Trophoblast cell (in vitro differentiated cells and primary cell): ENCODE measurements around the gene KIF19.

Experiments used
- DNase-seq, 2 donors: peaks; one replicate each; pipeline ENCODE4 v3.0.0-alpha.2; 2016
- H2AFZ ChIP-seq: 2 replicates; pipeline ENCODE4 v1.6.1; 2013; ENCODE audit warnings: low read length, moderate library complexity, mild to moderate bottlenecking; ENCODE audit not compliant: insufficient read depth, poor library complexity
- H2AK5ac ChIP-seq: 2 replicates; pipeline ENCODE4 v1.6.1; 2013; ENCODE audit warnings: mild to moderate bottlenecking, low read length
- H2BK120ac ChIP-seq: 2 replicates; pipeline ENCODE4 v1.6.1; 2013; ENCODE audit warnings: low read length, mild to moderate bottlenecking, moderate library complexity; ENCODE audit not compliant: insufficient read depth, poor library complexity
- H2BK12ac ChIP-seq: 2 replicates; pipeline ENCODE4 v1.6.1; 2013; ENCODE audit warnings: mild to moderate bottlenecking, low read length, moderate library complexity
- H2BK5ac ChIP-seq: 2 replicates; pipeline ENCODE4 v1.6.1; 2013; ENCODE audit warnings: low read length, low read depth, moderate library complexity, mild to moderate bottlenecking; ENCODE audit not compliant: poor library complexity
- H3K14ac ChIP-seq: 2 replicates; pipeline ENCODE4 v1.6.1; 2013; ENCODE audit warnings: mild to moderate bottlenecking, low read length
- H3K18ac ChIP-seq: 2 replicates; pipeline ENCODE4 v1.6.1; 2013; ENCODE audit warnings: mild to moderate bottlenecking, low read length
- H3K23ac ChIP-seq: 2 replicates; pipeline ENCODE4 v1.6.1; 2013; ENCODE audit warnings: low read length
- H3K27ac ChIP-seq: 2 replicates; pipeline ENCODE4 v1.5.1; 2013; ENCODE audit warnings: low read depth, mild to moderate bottlenecking, inconsistent platforms, low read length, moderate library complexity
- H3K27me3 ChIP-seq: 2 replicates; pipeline ENCODE4 v1.6.1; 2013; ENCODE audit warnings: inconsistent platforms, mild to moderate bottlenecking, low read length, moderate library complexity; ENCODE audit not compliant: insufficient read depth
- H3K36me3 ChIP-seq, 2 experiments: 1 replicate in 1 of 2; 2 replicates in 1 of 2; pipeline ENCODE4 v1.6.1; 2013; ENCODE audit warnings: low read length in 2 of 2, mild to moderate bottlenecking in 2 of 2, moderate library complexity in 1 of 2; ENCODE audit not compliant: insufficient read depth in 2 of 2, control insufficient read depth in 1 of 2
- H3K4ac ChIP-seq: 2 replicates; pipeline ENCODE4 v1.6.1; 2013; ENCODE audit warnings: low read depth, mild to moderate bottlenecking, low read length, moderate library complexity
- H3K4me1 ChIP-seq, 2 experiments: 1 replicate in 1 of 2; 2 replicates in 1 of 2; pipeline ENCODE4 v1.6.1; 2013; ENCODE audit warnings: low read length in 2 of 2, mild to moderate bottlenecking in 2 of 2, moderate library complexity in 1 of 2; ENCODE audit not compliant: insufficient read depth in 2 of 2, control insufficient read depth in 1 of 2
- H3K4me2 ChIP-seq: 2 replicates; pipeline ENCODE4 v1.6.1; 2013; ENCODE audit warnings: inconsistent platforms, mild to moderate bottlenecking, low read length, moderate library complexity
- H3K4me3 ChIP-seq: 2 replicates; pipeline ENCODE4 v1.5.1; 2013; ENCODE audit warnings: mild to moderate bottlenecking, low read depth, low read length, inconsistent platforms
- H3K79me1 ChIP-seq: one replicate; pipeline ENCODE4 v1.6.1; 2013; ENCODE audit warnings: low read length
- H3K79me2 ChIP-seq: 2 replicates; pipeline ENCODE4 v1.6.1; 2013; ENCODE audit warnings: low read length, mild to moderate bottlenecking; ENCODE audit not compliant: control insufficient read depth, insufficient read depth, poor library complexity
- H3K9ac ChIP-seq: 2 replicates; pipeline ENCODE4 v1.6.1; 2013; ENCODE audit warnings: mild to moderate bottlenecking, low read length
- H3K9me3 ChIP-seq: 2 replicates; pipeline ENCODE4 v1.6.1; 2013; ENCODE audit warnings: low read depth, mild to moderate bottlenecking, control low read depth, inconsistent platforms, low read length; ENCODE audit not compliant: insufficient read depth
- H4K12ac ChIP-seq: 2 replicates; pipeline ENCODE4 v1.6.1; 2013; ENCODE audit warnings: low read depth, mild to moderate bottlenecking, low read length, moderate library complexity
- H4K8ac ChIP-seq: 2 replicates; pipeline ENCODE4 v1.6.1; 2013; ENCODE audit warnings: low read depth, mild to moderate bottlenecking, low read length, moderate library complexity
- H4K91ac ChIP-seq: one replicate; pipeline ENCODE4 v1.6.1; 2013; ENCODE audit warnings: low read depth, mild to moderate bottlenecking, low read length, moderate library complexity
- WGBS: extraction: QIAGEN DNeasy Blood & Tissue Kit; methylation state at CpG from one replicate; pipeline ENCODE4 v1.1.7; 2013; ENCODE audit warnings: missing lambda C conversion rate; ENCODE audit not compliant: insufficient read length, insufficient coverage; ENCODE audit errors: extremely low coverage; 5-methylcytosine and 5-hydroxymethylcytosine counted together

KIF19 gene

GRCh38 chr17:74343526-74344284, 17.7 kb downstream of the KIF19 start:
- no peak overlapping the region for H3K27ac ChIP-seq
- no peaks in the 10 kb centered on the region for H3K79me2 ChIP-seq
- H3K4me2 ChIP-seq: no peak overlapping the region
- H4K12ac ChIP-seq: no peak overlapping the region
- no peak overlapping the region for H3K9ac ChIP-seq
- H3K23ac ChIP-seq: no peak overlapping the region
- H3K79me1 ChIP-seq: no peaks in the 10 kb centered on the region
- no peak overlapping the region for H2BK12ac ChIP-seq
- no CpG with 5 or more reads among the region's 9 CpGs for WGBS
- H3K4me1 ChIP-seq: no peaks in the 10 kb centered on the region
- no peak overlapping the region for H4K8ac ChIP-seq
- H2BK5ac ChIP-seq: no peak overlapping the region
- peaks cover 3% of the 10 kb centered on the region for H3K9me3 ChIP-seq
- no peak overlapping the region for H4K91ac ChIP-seq
- no peak for DNase-seq
- H2AK5ac ChIP-seq: no peak overlapping the region
- H2AFZ ChIP-seq: no peak overlapping the region
- no peak overlapping the region for H3K18ac ChIP-seq
- H3K4ac ChIP-seq: no peak overlapping the region
- H3K36me3 ChIP-seq: no peaks in the 10 kb centered on the region
- H3K27me3 ChIP-seq: no peaks in the 10 kb centered on the region
- H3K4me3 ChIP-seq: no peak overlapping the region
- H3K14ac ChIP-seq: no peak overlapping the region
- H2BK120ac ChIP-seq: no peak overlapping the region

- no CpG with 5 or more reads among the region's 21 CpGs for WGBS
- no peaks in the 10 kb centered on the region for H3K36me3 ChIP-seq
- no peak overlapping the region for H2BK12ac ChIP-seq
- H4K8ac ChIP-seq: no peak overlapping the region
- H3K4me1 ChIP-seq: no peaks in the 10 kb centered on the region
- no peak overlapping the region for H4K12ac ChIP-seq
- H3K9me3 ChIP-seq: peaks cover 3% of the 10 kb centered on the region
- H3K18ac ChIP-seq: no peak overlapping the region
- no peak overlapping the region for H3K23ac ChIP-seq
- no peak for DNase-seq
- H4K91ac ChIP-seq: no peak overlapping the region
- H3K79me2 ChIP-seq: no peaks in the 10 kb centered on the region
- no peak overlapping the region for H3K27ac ChIP-seq
- H2BK5ac ChIP-seq: no peak overlapping the region
- no peak overlapping the region for H2AFZ ChIP-seq
- no peak overlapping the region for H3K14ac ChIP-seq
- H3K79me1 ChIP-seq: no peaks in the 10 kb centered on the region
- H3K4me2 ChIP-seq: no peak overlapping the region
- no peak overlapping the region for H3K4ac ChIP-seq
- no peak overlapping the region for H2AK5ac ChIP-seq
- no peak overlapping the region for H2BK120ac ChIP-seq
- H3K27me3 ChIP-seq: no peaks in the 10 kb centered on the region
- no peak overlapping the region for H3K9ac ChIP-seq
- no peak overlapping the region for H3K4me3 ChIP-seq
Observed at GRCh38 chr17:74344658-74345057, 18.6 kb downstream of the KIF19 start.

DNA sequence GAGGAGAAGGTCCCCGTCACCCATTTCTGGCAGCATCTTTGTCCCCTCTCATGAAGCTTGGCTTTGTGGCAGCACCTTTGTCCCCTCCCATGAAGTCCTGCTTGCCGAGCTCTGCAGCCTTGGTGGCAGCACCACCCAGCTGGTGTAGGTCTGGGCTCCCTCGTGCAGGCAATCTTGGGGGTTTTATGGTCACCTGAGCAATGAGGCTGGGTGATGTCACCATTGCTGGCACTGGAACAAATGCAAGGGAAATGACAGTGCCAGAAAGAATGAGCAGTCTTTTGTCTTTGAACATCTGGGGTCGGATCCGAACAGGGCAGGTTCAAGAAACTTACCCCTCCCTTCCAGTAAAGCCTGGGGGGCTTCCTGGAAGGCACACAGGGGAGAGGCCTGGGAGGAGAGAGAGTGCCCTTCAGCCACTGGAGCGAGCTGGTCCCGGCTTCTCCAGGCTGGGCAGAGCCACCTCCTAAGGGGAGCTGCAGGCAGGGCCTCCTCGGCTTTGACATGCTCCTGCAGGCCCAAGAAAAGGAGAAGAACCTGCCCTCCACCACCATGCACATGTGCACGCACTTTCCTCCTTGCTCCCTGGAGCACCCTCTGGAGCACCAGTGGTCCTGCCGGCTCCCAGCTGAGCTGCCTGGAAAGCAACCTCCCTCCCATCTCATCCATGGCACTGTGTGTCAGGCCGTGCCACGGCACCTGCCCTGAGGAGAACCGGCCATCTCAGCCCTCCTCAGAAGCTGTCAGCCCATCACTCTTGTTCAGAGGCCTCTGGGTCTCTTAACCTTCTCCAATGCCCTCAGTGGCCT, 19.6 kb downstream of the KIF19 start:
- WGBS: no CpG with 5 or more reads among the region's 13 CpGs
- no peak overlapping the region for H2BK120ac ChIP-seq
- no peak overlapping the region for H2BK12ac ChIP-seq
- H3K4ac ChIP-seq: no peak overlapping the region
- H2AK5ac ChIP-seq: no peak overlapping the region
- no peaks in the 10 kb centered on the region for H3K79me1 ChIP-seq
- no peak overlapping the region for H3K9ac ChIP-seq
- no peak overlapping the region for H3K4me2 ChIP-seq
- no peaks in the 10 kb centered on the region for H3K4me1 ChIP-seq
- H2AFZ ChIP-seq: no peak overlapping the region
- no peaks in the 10 kb centered on the region for H3K36me3 ChIP-seq
- no peak overlapping the region for H3K4me3 ChIP-seq
- H3K79me2 ChIP-seq: no peaks in the 10 kb centered on the region
- no peak overlapping the region for H2BK5ac ChIP-seq
- no peaks in the 10 kb centered on the region for H3K27me3 ChIP-seq
- no peak overlapping the region for H3K14ac ChIP-seq
- no peak overlapping the region for H4K91ac ChIP-seq
- H3K9me3 ChIP-seq: peaks cover 5% of the 10 kb centered on the region
- no peak for DNase-seq
- no peak overlapping the region for H3K18ac ChIP-seq
- H3K27ac ChIP-seq: no peak overlapping the region
- no peak overlapping the region for H4K8ac ChIP-seq
- no peak overlapping the region for H4K12ac ChIP-seq
- H3K23ac ChIP-seq: no peak overlapping the region

- no peak for DNase-seq
- no peak overlapping the region for H2BK120ac ChIP-seq
- no peak overlapping the region for H2BK5ac ChIP-seq
- no peak overlapping the region for H4K8ac ChIP-seq
- no peaks in the 10 kb centered on the region for H3K36me3 ChIP-seq
- no peaks in the 10 kb centered on the region for H3K79me2 ChIP-seq
- WGBS: no CpG with 5 or more reads among the region's 14 CpGs
- H3K27me3 ChIP-seq: peaks cover 12% of the 10 kb centered on the region
- H4K12ac ChIP-seq: no peak overlapping the region
- H3K18ac ChIP-seq: no peak overlapping the region
- H4K91ac ChIP-seq: no peak overlapping the region
- no peak overlapping the region for H2AFZ ChIP-seq
- H3K9me3 ChIP-seq: peaks cover 7% of the 10 kb centered on the region
- no peak overlapping the region for H3K27ac ChIP-seq
- no peak overlapping the region for H2AK5ac ChIP-seq
- no peak overlapping the region for H2BK12ac ChIP-seq
- peak overlapping the region; percentile 14 for H3K4me3 ChIP-seq
- H3K14ac ChIP-seq: no peak overlapping the region
- H3K23ac ChIP-seq: no peak overlapping the region
- no peaks in the 10 kb centered on the region for H3K79me1 ChIP-seq
- H3K4ac ChIP-seq: no peak overlapping the region
- H3K4me1 ChIP-seq: no peaks in the 10 kb centered on the region
- H3K9ac ChIP-seq: no peak overlapping the region
- H3K4me2 ChIP-seq: no peak overlapping the region
Observed at GRCh38 chr17:74347646-74348045, 21.6 kb downstream of the KIF19 start.
